ENCODE results near the gene VPS13D. TPM values are rescaled to one million over a fixed set of nuclear protein-coding genes. Genes with fewer than 3 reads are reported as not detected.

Gene VPS13D
- polyA plus RNA-seq, 1 of the 3 experiments (the other 2 are of a cell fraction), result 15.0 TPM

- H2AFZ ChIP-seq (ENCODE audit: low read depth), result no peak overlapping the region
- CTCF ChIA-PET, result no interaction called here
- POLR2A ChIA-PET, result no interaction called here
- peaks cover 0 to 16% of the 10 kb centered on the region in 2 experiments for H3K36me3 ChIP-seq (replicated peaks in 1 of 2; ENCODE audit: control insufficient read depth in 1 of 2, insufficient read depth in 2 of 2, low read length in 1 of 2)
- H3K27me3 ChIP-seq (ENCODE audit: insufficient read depth), result no peaks in the 10 kb centered on the region
- no peaks in the 10 kb centered on the region for H3K9me2 ChIP-seq
- no peaks in the 10 kb centered on the region for H3K9me3 ChIP-seq
- peaks cover 42% of the 10 kb centered on the region for H3K79me2 ChIP-seq (ENCODE audit: insufficient read depth)
- 0 out of 2 replicates have a peak, but pooled peaks cover 12% of the 10 kb centered on the region for H4K20me1 ChIP-seq (ENCODE audit: insufficient read depth)
- peaks cover 6 to 7% of the 10 kb centered on the region in 2 experiments; a peak in 2 of 4 replicates for H3K4me1 ChIP-seq (ENCODE audit: control insufficient read depth in 1 of 2, insufficient read depth in 2 of 2, low read depth in 1 of 2, low read length in 1 of 2)
- H3K4me3 ChIP-seq (ENCODE audit: low read depth in 2 of 2, low read length in 1 of 2), result no peak overlapping the region
- H3K27ac ChIP-seq (ENCODE audit: low read depth in 2 of 2, low read length in 1 of 2), result no peak overlapping the region
- DNase-seq, result no peak
- no peak overlapping the region for H3K9ac ChIP-seq
- TF ChIP-seq MAX (IDR thresholded peaks at IDR 0.05; ENCODE audit: low read depth) (no peak), TCF12 (IDR thresholded peaks at IDR 0.05) (no peak), CHD2 (IDR thresholded peaks at IDR 0.05; ENCODE audit: low read length, partially characterized antibody) (no peak), NFIC (IDR thresholded peaks at IDR 0.05; ENCODE audit: borderline replicate concordance) (no peak), FOXM1 (IDR thresholded peaks at IDR 0.05; ENCODE audit: low read depth) (no peak), SIN3A (IDR thresholded peaks at IDR 0.05; ENCODE audit: borderline replicate concordance, low read depth, low read length) (no peak), RCOR1 (IDR thresholded peaks at IDR 0.05; ENCODE audit: low read length) (no peak), IRF3 (IDR thresholded peaks at IDR 0.05; ENCODE audit: low read depth, low read length) (no peak), ZBTB33 (IDR thresholded peaks at IDR 0.05; ENCODE audit: borderline replicate concordance, low read depth) (no peak), RXRA (IDR thresholded peaks at IDR 0.05; ENCODE audit: borderline replicate concordance, low read depth) (no peak), RAD21 (IDR thresholded peaks at IDR 0.05; ENCODE audit: low read length) (no peak), EZH2phosphoT487 (IDR thresholded peaks at IDR 0.05; ENCODE audit: borderline replicate concordance, low read depth) (no peak), RFX5 (IDR thresholded peaks at IDR 0.05; ENCODE audit: low read length) (no peak), GABPA (IDR thresholded peaks at IDR 0.05; ENCODE audit: low read depth) (no peak), YY1 (IDR thresholded peaks at IDR 0.05; ENCODE audit: low read depth) (no peak), FOXJ3 (CRISPR knock-in tag; IDR thresholded peaks at IDR 0.05) (no peak), MEF2A (IDR thresholded peaks at IDR 0.05; ENCODE audit: borderline replicate concordance, low read depth) (no peak), FOSL2 (IDR thresholded peaks at IDR 0.05; ENCODE audit: borderline replicate concordance, low read depth) (no peak), JUND (IDR thresholded peaks at IDR 0.05) (no peak), CTCF (IDR thresholded peaks at IDR 0.05) (no peak)
- no peaks in the 10 kb centered on the region for H3F3A ChIP-seq (replicated peaks; ENCODE audit: insufficient read depth)
- 100% methylated on average over 2 of the region's 2 CpGs for WGBS (ENCODE audit: low lambda C conversion rate)
- H3K4me2 ChIP-seq, result no peak overlapping the region
Observed at GRCh38 chr1:12232221-12232620, 2.4 kb downstream of the VPS13D start.

All from SK-N-SH (cell line).